Kasumi-1 (cell line): ENCODE results near the gene SPRY1.

Source experiments
- DNase-seq, 2 experiments: peaks; one replicate each; lab custom pipeline; 2025; lab: John Stamatoyannopoulos, UW

Gene SPRY1, protein sequence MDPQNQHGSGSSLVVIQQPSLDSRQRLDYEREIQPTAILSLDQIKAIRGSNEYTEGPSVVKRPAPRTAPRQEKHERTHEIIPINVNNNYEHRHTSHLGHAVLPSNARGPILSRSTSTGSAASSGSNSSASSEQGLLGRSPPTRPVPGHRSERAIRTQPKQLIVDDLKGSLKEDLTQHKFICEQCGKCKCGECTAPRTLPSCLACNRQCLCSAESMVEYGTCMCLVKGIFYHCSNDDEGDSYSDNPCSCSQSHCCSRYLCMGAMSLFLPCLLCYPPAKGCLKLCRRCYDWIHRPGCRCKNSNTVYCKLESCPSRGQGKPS

DNA sequence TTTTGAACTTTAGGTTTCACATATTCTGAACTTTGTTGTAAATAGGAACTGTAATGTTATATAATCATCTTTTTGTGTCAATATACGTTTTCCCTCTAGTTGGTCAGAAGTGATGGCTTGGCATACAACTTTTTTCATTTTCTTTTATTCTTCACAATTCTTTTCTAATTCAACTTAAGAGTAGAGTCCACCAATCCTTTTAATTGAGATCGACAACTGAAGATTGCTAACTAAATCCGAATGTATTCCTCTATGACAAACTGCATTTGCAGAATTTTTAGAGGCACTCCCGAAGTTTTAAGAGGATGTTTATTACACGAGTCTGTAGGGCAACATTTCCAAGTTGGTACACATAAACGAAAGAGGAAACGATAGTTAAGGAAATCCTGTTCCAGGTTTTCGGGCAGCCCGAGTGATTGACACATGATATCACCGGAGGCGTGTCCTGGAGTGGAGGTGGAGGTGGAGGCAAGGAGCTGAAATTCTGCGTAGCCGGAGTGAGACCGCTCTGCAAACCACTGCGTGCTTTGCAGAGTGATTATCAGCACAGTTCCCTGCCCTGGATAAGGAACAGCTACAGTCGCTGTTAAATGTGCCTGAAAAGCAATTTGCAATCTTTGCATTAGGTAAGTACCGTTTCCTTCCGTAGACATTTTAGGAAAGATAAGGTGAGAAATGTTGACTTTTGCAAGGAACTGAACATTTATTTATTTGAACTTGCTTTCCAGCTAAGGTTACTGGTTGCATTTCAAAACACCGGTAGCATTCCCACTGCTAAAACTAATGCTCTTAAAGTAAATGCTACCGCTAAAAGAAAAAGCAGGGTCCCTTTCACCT is at the start of gene SPRY1:
Gene SPRY1 (plus strand): TSS at position 489 of the 837 bp plus-strand sequence. CDS start 4,797 bp downstream, outside the sequence.
- peak; percentile 92 to 95 for DNase-seq

DNA sequence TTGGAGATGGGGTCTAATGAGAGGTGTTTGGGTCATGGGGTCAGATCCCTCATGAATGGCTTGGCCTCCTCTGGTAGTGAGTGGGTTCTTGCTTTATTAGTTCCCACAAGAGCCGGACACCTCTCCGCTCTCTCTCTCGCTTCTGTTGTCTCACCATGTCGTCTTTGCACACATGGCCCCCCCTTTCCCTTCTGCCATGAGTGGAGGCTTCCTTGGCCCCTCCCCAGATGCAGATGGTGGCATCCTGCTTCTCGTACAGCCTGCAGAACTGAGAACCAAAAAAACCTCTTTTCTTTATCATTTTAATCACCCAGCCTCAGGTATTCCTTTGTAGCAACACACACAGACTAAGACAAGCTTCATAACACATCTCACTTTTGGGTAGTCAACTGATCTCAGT is 49.6 kb upstream of the SPRY1 start:
- DNase-seq, result no peak

DNA sequence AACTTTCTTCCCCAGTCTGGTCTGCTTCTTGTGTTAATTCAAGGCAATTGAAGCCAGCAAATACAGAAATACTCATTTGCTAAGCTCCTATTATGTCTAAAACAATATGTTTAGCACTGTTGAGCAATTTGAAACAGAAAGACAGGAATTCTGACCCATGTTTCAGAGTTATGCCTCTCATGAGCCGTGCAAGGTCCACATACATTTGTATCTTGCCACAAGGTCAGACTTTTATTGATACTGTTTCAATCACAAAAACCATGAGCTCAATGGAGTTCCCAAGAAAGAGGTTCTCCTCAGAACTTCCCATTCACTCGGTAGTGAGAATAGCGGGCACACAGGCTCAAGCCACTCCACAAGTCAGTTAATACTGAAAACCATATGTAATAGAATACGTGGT is 47.6 kb upstream of the SPRY1 start:
- DNase-seq, result no peak

DNA sequence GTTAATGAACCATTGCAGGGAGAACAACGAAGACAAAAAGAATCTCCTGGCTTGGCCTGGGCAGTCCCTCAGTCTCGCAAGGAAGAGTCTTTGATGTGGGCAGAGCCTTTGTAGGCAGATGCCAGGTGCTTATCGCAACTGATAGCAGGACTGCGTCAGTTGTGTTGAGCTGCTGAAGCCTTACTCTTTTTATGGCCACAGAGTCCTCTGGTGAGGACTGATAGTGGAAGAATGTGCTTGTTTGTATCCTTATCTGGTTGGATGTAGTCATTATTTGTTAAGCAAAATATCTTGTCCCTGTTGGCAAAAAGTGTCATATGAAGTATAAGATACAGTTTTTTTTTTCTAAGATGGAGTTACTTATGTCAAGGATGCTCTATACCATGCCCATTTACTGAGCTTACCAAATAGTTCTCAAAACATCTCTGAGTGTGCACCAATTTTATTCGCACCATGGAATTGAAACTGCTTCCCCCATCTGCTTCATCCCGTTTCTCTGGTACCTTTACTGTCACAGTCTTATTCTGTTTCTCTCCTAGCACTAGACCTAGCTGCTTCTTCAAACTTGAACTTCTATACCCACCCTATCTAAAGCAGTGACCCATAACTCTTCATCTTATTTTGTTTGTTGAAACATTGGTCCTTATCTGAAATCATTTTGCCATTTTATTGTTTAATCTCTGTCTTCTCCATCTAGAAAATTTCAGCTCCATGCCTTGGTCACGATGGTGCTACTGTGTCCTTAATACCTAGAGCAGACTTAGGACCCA is 47.0 kb upstream of the SPRY1 start:
- DNase-seq, result no peak

DNA sequence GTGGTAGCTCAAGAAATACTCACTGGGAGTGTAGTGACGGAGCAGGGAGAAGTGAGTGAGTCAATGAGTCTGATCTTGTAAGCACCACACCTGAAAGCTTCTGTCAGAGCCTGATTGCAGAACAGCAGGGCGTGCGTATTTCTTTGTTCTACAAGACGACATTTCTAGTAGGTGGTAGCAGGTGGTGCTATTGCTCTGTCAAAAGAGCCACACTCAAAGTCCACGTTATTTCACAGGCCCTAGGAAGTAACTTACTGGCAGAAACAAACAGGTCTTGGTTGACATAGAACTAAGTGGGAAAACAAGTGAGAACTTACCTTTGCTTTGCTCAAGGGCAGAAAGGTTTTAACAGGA is 46.4 kb upstream of the SPRY1 start:
- DNase-seq, result no peak

DNA sequence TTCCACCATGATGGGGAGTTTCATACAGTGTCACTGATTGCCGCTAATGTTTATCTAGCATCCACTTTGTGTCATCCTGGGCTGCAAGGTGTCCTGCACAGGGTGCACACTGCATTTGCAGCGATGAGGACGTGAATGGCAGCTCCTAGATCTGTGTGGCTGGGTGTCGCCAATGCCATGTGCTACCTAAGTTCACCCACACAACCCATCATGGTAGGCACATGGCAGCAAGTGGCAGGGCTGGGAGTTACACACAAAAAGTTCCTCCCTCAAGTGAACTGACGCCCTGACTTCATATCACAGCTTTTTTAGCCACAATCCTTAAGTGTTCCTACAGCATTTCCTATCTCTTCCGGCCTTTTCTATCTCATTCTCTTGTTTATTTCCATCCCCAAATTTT is 45.9 kb upstream of the SPRY1 start:
- no peak for DNase-seq

DNA sequence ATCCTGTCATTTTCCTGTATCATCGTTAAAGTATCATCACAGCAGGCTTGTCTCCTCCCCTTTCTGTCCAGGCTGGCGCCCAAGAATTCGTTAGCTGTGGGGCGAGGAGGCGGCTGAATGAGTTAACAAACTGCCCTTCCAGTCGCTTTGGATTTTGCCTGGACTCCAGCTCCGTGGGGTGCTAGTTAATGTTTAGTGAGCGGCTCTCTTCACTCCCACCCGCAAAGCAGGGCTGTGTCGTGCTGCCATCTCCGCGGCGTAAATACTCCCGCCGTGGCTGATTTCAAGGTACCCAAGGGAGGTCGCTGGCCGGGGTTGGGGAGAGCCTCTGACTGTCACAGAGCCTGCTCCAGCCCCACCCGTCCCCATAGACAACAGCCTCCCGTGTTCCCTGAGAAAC is 44.9 kb upstream of the SPRY1 start:
- DNase-seq, result no peak

DNA sequence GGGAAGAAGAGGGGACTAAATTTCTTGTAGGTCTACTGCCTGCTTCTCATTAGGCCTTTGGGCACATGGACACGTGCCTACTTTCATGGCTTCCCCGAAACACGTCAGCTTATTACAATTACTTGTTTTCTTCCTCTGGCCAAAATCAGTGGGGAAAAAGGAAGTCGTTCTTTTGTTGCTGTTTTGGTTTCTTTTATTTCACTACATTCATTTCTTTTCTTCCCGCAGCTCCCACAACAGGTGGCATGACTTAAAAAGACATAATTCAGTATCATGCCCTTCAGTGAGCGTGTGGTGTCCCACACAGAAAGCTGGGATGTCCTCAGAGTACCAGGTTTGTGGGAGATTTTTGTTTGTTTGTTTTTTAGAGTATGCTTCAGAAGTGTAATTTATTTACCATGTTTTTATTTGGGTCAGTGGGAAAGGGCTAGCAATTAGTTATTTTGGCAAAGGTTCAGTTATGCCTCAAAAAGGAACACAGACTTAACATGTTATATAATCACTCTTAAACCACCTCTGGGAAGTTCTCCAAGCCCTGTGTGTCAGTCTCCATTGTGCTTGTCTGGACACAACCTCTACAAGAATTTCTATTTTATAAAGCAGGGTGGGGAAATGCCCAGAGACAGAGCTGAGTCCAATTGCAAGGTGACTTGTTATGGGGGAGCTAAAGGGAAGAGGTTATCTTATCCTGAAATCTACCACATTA is 44.2 kb upstream of the SPRY1 start:
- no peak for DNase-seq

DNA sequence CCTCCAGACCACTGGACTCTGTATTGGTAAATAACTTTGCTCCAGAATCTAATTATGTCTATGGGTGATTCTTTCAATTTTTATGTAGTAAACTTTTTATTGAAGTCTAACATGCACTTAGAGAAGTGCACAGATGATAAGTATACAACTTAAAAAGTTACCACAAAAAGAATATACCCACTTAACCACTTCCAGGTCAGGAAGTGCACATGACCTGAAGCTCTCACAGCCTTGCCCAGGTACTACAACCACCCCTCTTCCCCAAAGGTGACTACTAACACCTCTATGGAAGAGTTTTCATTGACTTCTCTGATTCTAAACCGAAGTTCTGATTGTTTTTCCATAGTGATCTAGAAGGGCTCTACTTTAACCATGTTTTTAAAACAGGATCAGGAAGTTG is 43.6 kb upstream of the SPRY1 start:
- DNase-seq, result no peak

DNA sequence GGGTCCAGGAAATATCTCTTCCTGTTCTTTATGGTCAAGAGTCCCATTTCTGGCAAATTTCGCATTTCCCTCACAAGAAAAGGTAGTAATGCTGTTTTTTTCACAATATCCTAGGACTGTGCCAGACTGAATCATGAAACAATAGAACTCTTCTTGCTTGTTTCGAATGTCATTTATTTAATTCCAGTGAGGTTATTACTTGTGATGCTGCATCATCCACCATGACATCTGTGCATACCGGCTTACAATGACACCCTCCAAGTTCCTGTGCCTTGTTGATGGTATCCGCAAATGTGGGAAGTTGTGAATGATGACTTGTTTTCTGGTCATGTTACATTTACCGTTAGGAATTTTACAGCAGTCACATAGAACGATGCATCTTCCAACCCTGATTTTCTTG is 42.9 kb upstream of the SPRY1 start:
- no peak for DNase-seq

DNA sequence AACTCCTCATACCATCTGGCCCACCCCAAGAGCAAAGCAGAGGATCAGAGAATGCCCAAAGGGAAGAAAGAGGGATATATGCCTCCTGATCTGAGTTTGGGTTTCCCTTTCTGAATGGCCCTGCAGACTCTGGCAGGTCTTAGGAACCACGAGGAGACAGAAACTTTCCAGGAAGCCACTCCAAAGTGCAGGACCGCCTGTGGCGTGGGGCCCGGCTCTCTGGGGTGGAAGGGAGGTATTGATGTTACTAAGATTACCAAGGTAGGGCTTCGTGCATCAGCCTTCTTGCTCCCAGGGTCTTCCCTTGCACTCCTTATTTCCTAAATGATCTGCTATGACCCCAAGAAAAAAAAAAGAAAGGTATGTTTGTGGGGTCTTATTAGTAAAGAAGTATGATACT is 41.9 kb upstream of the SPRY1 start:
- no peak for DNase-seq

DNA sequence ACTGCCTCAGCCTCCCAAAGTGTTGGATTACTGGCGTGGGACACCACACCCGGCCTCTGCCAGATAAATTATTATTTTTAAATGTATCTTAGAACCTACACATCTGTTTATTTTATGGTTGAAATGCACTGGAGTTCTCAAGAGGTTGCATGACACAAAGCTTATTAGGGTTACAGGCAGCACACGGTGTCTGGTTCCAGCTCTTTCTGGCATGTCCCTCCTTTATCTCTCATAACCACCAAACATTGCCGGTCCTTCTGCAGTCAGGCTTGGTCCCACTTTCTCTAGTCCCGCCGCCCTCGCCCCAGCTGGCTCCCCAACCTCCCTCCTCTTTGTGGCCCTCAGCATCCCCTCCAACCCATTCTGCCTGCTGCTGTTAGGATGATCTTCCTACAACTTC is 39.7 kb upstream of the SPRY1 start:
- DNase-seq, result no peak

DNA sequence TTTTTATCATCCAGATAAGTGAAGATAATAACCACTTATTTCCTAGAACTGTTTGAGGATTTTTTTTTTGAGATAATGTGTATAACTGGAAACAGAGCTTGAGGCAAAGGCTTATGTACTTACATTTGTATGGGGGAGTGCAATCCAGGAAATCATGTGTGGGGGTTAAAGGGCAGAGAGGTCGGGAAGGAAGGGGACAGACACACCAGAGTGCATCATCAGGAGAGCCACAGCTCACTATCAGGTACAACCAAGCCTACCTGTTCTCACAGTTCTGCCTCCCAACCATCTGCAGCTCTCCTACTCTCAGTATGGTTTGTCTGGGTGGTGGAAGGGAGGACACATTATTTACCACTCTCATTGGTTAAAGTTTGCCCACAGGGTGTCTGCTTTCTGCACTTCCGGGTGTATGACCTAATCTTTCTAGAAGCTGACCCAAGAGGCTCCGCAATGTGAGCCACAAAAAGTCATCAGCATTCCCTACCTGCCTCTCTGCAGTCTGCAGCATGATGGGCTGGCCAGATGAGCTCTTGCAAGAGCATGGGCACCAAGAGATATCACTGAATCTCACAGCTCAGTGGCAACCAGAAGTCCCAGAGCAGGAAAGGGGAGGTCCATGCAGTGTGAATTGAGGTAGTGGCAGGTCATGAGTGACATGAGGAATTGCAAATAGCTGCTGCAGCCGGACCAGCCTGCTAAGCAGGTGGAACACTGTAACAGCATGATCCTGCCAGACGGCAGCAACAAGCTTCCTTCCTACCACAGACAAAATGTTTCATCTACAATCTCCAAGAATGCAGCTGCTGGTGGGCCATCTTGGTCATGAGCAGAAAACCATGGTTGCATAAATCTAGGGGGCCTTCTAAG is 36.9 kb upstream of the SPRY1 start:
- no peak for DNase-seq

DNA sequence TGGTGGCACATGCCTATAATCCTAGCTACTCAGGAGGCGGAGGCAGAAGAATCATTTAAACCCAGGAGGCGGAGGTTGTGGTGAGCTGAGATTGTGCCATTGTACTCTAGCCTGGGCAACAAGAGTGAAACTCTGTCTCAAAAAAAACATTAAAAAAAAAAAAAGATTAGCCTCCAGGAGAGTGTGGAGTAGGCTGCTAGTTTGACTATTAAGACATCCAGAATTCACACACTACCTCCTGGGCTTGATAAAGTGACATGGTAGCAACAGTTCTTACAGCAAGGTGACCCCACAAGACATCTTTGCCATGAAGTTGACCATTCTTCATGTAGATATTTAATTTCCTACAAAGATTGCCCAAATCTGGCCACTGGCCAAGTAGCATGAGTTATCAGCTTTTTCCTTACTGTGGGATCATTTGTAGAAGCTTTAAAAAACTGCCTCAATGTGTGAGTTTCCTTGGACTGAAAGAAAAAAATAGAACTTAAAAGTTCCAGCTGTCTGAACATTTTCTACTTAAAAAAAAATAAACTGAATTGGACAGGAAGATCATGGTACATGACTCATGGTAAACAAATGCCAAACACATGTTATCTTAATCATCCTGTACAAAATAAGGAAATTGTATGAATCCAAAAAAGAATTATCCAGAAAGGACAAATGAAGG is 35.3 kb upstream of the SPRY1 start:
- DNase-seq, result no peak

DNA sequence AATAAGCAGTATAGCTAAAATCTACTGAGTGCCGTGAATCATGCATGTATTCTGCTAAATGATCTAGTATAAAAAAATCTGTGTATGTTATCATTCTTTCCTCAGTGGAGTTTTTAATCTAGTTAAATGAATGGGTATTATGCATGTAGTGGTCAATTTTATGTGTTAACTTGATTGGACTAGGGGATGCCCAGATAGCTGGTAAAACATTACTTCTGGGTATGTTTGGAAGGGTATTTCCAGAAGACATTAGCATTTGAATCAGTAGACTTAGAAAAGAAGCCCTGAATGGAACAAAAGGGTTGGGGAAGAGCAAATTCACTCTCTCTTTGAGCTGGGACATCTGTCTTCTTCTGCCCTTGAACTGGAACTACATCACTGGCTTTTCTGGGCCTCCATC is 34.5 kb upstream of the SPRY1 start:
- no peak for DNase-seq

DNA sequence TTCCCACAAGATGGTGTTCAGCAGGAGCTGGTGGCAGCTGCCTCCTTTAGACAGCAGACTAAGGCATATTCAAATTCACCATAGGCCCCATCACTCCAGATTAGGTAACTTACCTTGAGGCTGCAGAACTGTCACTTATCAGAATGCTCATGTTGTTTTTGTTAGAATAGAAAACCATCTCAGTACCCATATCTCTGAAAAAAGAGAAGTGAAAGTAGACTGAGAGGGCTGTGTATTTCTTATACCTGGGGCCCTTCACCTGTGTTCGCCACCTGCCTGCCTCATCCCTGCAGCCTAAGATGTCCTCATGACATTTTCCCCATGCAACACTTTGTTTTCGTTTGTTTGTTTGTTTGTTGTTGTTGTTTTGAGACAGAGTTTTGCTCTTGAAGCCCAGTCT is 32.9 kb upstream of the SPRY1 start:
- no peak for DNase-seq

DNA sequence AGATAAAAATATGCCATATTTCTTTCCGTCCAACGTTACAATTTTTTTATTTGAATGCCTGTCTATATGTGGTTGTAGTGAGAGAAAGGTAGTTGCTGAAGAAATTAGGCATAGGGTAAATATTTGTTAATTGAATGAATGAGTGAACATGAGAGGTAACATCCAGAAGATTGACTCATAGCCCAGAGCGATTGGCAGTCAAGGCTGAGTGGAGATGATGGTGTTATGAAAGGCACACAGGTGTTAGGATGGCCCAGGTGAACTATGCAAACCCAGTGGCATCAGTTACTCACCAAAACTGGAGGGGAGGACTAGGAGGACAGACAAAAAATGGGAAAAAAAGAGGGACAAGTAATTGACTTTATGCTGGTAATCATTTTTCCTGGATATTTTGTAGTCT is 31.7 kb upstream of the SPRY1 start:
- DNase-seq, result no peak

DNA sequence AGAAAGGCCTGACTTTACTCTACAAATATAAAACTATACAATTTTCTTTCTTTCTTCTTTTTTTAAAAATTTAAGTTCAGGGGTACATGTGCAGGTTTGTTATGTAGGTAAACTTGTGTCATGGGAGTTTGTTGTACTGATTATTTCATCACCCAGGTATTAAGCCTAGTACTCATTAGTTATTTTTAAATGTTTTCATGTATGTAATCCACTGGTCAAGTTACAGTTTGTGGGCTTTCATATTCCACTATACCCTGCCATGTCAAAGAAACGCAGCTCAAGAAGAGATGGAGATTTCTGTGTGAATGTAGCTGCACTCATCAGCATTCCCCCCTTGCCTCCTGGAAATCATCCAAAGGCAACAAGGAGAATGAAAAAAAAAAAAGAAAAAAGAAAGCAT is 31.2 kb upstream of the SPRY1 start:
- no peak for DNase-seq

DNA sequence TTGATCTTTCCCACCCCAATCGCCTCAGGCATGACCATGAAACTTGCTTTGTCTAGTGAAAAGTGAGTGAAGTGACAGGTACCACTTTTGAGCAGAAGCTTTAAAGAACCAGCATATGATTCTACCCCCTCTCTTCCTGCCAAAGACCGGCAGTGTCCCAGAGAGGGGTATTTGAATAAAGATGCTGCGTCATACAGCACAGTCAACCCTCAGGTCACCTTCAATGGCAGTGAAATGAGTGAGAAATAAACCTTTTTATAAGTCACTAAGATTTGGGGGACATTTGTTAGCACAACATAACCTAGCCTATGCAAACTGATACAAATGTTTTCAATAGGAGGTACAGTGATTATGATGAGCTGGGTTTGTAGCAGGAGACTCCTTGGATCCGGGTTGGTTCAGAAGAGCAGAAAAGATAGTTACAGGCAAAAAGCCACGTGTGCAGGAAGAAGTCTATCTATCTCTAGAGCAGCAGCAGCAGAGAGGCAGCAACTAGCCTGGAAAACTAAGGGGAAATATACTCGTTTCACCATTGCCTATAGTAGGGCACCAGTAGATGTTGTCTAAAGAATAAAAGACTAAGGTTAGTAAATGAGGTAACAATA is 30.3 kb upstream of the SPRY1 start:
- DNase-seq, result no peak

DNA sequence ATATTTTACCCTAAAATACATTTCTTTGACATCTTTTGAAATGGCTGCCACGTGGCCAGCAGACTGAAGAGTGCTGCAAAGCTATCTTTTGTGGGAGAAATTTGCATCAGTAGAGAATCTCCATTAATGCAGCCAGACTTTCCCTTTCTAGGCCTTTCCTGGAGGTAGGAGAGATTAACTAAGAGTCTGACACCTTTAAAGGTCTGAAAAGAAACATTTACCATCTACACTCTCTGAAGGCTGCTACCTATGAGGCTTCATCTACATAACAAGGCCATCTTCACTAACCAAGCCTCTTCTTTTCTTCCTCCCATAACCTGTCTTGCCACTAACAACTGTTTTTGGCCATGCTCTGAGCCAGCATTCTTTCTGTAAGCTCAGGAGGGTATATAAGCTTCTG is 17.8 kb upstream of the SPRY1 start:
- DNase-seq, result no peak
